H1 (cell line): ENCODE data around the gene GALNT18. TPM values are rescaled to one million over a fixed set of nuclear protein-coding genes. Genes with fewer than 3 reads are reported as not detected.

Experiments
- CREB1 ChIP-seq: IDR thresholded peaks from 2 replicates; pipeline ENCODE4 v1.6.1; 2012; ENCODE audit warnings: inconsistent platforms
- GABPA ChIP-seq: IDR thresholded peaks from 2 replicates; pipeline ENCODE4 v1.6.1; 2011; ENCODE audit warnings: mild to moderate bottlenecking, low read length, moderate library complexity, borderline replicate concordance; ENCODE audit not compliant: insufficient read depth
- SIX5 ChIP-seq: IDR thresholded peaks from 2 replicates; pipeline ENCODE4 v1.6.1; 2011; ENCODE audit warnings: mild to moderate bottlenecking, low read depth, low read length
- SP2 ChIP-seq: IDR thresholded peaks from 2 replicates; pipeline ENCODE4 v1.6.1; 2012; ENCODE audit warnings: mild to moderate bottlenecking, low read length, inconsistent platforms
- polyA plus RNA-seq, 7 experiments: library from polyadenylated mRNA; depleted of rRNA in 3 of 7; stranded (reverse) in 5 of 7; unstranded in 2 of 7; fragments of >200 nt in 5 of 7; fragments of 200-250 nt in 2 of 7; gene quantifications; 1 replicate in 5 of 7; 2 replicates in 1 of 7; 4 replicates in 1 of 7; pipeline versions ENCODE4 v1.2.1 to v1.2.3, GENCODE V29; 2011 to 2013; ENCODE audit warnings: missing spikeins in 2 of 7, mixed read lengths in 2 of 7
- total RNA-seq: library from RNA; stranded (reverse); fragmentation: NEBNext Ultra II Directional; extraction: Animal tissue kit (Norgen Biotek cat#: 25700); gene quantifications from 2 replicates; pipeline ENCODE4 v1.2.1, GENCODE V29; 2021
- TF ChIP-seq, protein P1 (sequence below), 3 experiments: IDR thresholded peaks; 1 replicate in 2 of 3; 2 replicates in 1 of 3; pipeline versions ENCODE4 v1.5.1 to v1.6.1; 2011; ENCODE audit warnings: low read length in 3 of 3, mild to moderate bottlenecking in 3 of 3, inconsistent platforms in 2 of 3, low read depth in 1 of 3, moderate library complexity in 1 of 3; ENCODE audit not compliant: insufficient read depth in 1 of 3; ENCODE audit errors: control extremely low read depth in 1 of 3
- TF ChIP-seq, protein P2 (sequence below): fragments of 300-600 bp; sonication (generic); IDR thresholded peaks from 2 replicates; pipeline ENCODE4 v1.7.1; 2012; ENCODE audit warnings: low read length, moderate library complexity, mild to moderate bottlenecking, inconsistent platforms; ENCODE audit not compliant: insufficient replicate concordance

Gene GALNT18
- total and polyA plus RNA-seq, 2 of the 8 experiments (the other 6 are each of a cell fraction or from before 2014, with no cell fraction given): 6.0 to 9.4 TPM

DNA sequence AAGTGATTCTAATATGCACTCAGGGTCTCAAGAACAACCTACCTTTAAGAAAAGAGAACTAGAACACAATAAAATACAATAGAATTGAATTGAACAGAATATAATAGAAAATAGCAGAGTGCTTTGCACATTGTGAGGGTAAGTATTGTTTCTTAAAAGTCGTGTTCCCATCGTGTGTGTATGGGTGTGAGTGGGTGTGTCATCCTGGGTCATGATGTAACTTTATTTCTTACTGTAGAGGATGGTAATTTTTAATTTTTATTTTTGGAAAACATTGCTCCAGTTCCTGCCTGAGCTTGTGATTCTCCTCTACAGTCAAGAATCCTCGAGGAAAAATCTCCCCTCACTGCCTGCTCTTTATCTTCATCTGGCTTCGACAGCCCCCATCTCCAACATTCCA, 193.1 kb downstream of the GALNT18 start (continued):
- TF ChIP-seq, protein P1, sequence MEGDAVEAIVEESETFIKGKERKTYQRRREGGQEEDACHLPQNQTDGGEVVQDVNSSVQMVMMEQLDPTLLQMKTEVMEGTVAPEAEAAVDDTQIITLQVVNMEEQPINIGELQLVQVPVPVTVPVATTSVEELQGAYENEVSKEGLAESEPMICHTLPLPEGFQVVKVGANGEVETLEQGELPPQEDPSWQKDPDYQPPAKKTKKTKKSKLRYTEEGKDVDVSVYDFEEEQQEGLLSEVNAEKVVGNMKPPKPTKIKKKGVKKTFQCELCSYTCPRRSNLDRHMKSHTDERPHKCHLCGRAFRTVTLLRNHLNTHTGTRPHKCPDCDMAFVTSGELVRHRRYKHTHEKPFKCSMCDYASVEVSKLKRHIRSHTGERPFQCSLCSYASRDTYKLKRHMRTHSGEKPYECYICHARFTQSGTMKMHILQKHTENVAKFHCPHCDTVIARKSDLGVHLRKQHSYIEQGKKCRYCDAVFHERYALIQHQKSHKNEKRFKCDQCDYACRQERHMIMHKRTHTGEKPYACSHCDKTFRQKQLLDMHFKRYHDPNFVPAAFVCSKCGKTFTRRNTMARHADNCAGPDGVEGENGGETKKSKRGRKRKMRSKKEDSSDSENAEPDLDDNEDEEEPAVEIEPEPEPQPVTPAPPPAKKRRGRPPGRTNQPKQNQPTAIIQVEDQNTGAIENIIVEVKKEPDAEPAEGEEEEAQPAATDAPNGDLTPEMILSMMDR (IDR thresholded peaks at IDR 0.05; ENCODE audit: control extremely low read depth in 1 of 3, insufficient read depth in 1 of 3, low read depth in 1 of 3, low read length in 3 of 3): no peak
- TF ChIP-seq CREB1 (no peak), SP2 (no peak), GABPA (no peak), SIX5 (no peak)
- TF ChIP-seq, protein P2, sequence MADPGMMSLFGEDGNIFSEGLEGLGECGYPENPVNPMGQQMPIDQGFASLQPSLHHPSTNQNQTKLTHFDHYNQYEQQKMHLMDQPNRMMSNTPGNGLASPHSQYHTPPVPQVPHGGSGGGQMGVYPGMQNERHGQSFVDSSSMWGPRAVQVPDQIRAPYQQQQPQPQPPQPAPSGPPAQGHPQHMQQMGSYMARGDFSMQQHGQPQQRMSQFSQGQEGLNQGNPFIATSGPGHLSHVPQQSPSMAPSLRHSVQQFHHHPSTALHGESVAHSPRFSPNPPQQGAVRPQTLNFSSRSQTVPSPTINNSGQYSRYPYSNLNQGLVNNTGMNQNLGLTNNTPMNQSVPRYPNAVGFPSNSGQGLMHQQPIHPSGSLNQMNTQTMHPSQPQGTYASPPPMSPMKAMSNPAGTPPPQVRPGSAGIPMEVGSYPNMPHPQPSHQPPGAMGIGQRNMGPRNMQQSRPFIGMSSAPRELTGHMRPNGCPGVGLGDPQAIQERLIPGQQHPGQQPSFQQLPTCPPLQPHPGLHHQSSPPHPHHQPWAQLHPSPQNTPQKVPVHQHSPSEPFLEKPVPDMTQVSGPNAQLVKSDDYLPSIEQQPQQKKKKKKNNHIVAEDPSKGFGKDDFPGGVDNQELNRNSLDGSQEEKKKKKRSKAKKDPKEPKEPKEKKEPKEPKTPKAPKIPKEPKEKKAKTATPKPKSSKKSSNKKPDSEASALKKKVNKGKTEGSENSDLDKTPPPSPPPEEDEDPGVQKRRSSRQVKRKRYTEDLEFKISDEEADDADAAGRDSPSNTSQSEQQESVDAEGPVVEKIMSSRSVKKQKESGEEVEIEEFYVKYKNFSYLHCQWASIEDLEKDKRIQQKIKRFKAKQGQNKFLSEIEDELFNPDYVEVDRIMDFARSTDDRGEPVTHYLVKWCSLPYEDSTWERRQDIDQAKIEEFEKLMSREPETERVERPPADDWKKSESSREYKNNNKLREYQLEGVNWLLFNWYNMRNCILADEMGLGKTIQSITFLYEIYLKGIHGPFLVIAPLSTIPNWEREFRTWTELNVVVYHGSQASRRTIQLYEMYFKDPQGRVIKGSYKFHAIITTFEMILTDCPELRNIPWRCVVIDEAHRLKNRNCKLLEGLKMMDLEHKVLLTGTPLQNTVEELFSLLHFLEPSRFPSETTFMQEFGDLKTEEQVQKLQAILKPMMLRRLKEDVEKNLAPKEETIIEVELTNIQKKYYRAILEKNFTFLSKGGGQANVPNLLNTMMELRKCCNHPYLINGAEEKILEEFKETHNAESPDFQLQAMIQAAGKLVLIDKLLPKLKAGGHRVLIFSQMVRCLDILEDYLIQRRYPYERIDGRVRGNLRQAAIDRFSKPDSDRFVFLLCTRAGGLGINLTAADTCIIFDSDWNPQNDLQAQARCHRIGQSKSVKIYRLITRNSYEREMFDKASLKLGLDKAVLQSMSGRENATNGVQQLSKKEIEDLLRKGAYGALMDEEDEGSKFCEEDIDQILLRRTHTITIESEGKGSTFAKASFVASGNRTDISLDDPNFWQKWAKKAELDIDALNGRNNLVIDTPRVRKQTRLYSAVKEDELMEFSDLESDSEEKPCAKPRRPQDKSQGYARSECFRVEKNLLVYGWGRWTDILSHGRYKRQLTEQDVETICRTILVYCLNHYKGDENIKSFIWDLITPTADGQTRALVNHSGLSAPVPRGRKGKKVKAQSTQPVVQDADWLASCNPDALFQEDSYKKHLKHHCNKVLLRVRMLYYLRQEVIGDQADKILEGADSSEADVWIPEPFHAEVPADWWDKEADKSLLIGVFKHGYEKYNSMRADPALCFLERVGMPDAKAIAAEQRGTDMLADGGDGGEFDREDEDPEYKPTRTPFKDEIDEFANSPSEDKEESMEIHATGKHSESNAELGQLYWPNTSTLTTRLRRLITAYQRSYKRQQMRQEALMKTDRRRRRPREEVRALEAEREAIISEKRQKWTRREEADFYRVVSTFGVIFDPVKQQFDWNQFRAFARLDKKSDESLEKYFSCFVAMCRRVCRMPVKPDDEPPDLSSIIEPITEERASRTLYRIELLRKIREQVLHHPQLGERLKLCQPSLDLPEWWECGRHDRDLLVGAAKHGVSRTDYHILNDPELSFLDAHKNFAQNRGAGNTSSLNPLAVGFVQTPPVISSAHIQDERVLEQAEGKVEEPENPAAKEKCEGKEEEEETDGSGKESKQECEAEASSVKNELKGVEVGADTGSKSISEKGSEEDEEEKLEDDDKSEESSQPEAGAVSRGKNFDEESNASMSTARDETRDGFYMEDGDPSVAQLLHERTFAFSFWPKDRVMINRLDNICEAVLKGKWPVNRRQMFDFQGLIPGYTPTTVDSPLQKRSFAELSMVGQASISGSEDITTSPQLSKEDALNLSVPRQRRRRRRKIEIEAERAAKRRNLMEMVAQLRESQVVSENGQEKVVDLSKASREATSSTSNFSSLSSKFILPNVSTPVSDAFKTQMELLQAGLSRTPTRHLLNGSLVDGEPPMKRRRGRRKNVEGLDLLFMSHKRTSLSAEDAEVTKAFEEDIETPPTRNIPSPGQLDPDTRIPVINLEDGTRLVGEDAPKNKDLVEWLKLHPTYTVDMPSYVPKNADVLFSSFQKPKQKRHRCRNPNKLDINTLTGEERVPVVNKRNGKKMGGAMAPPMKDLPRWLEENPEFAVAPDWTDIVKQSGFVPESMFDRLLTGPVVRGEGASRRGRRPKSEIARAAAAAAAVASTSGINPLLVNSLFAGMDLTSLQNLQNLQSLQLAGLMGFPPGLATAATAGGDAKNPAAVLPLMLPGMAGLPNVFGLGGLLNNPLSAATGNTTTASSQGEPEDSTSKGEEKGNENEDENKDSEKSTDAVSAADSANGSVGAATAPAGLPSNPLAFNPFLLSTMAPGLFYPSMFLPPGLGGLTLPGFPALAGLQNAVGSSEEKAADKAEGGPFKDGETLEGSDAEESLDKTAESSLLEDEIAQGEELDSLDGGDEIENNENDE: no peak
